GM19455 (cell line): ENCODE results near the gene TRRAP.
"Not testable (repeated sequence)": the region's sequence is repeated elsewhere in the genome, so short reads cannot be mapped to it uniquely, and the experiment has no call there.

Source experiments
- ATAC-seq: cut with Tn5 transposase; IDR thresholded peaks from one replicate; pipeline ENCODE4 v1.9.1; 2021; ENCODE audit not compliant: unreplicated experiment

The TRRAP gene

DNA sequence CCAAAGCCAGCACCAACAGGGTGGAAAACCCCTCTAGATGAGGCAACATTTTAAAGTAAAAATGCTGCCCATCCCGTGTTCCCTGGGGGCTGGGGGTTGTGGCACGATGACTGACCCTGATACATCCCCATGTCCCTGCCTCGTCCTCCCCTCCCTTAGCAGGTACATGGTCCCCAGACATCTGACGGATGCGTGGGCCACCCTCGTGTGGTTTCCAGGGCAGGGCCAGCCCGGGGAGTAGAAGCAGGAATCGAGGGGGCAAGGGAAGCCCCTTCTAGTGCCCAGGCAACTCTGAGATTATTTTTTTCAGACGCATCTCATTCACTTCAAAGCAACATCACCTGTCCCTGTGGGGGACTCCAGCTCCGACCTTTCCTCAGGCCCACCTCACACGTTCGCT, 12.0 kb upstream of the TRRAP start:
- no peak for ATAC-seq

DNA sequence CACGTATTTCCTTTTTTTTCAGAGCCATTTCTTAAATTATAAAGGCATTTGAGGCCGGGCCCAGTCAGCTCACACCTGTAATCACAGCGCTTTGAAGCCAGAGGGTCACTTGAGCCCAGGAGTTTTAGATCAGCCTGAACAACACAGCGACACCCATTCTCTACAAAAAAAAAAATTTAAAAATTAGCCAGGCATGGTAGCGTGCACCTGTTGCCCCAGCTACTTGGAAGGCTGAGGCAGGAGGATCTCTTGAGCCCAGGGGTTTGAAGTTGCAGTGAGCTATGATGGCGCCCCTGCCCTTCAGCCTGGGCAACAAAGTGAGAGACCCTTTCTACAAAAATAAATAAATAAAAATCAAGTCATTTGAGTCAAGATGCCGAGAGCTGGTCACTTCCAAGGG, 11.6 kb upstream of the TRRAP start:
- no peak for ATAC-seq

DNA sequence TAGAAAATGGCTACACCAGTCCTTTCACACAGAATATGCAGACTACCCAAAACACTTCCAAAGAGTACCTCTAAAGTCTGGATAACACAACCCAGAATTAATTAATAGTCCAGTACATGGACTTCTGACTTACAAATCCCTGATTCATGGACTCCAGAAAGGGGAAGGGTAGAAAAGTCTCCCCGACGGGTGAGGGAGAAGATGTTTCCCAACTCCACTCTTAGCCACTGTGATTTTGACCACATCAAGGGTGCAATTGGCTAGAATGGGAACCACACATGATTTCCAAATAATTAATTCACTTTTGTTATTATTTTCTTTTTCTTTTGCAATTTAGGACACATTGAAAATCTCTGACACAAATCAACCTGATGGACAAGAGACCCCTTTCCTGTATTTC, 9.9 kb upstream of the TRRAP start:
- no peak for ATAC-seq

DNA sequence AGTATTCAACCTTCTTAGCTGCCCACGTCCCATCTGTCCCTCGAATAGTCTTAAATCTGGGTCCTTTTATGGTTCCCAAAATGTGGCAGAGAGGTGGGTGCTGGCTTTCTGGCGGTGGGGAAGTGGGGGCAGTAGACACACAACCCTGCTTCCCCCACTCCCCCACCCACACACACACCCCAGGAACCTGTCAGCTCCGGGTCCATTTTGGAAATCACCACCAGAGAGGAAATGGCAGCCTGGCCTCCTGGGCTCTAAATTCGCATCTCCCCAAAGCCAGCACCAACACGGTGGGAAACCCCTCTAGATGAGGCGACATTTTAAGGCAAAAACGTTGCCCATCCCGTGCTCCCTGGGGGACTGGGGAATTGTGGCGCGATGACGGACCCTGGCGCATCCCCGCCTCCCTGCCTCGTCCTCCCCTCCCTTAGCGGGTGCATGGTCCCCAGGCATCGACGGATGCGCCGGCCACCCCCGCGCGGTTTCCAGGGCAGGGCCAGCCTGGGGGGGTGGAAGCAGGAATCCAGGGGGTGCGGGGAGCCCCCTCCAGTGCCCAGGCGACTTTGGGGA, 9.2 kb upstream of the TRRAP start:
- ATAC-seq = no peak

DNA sequence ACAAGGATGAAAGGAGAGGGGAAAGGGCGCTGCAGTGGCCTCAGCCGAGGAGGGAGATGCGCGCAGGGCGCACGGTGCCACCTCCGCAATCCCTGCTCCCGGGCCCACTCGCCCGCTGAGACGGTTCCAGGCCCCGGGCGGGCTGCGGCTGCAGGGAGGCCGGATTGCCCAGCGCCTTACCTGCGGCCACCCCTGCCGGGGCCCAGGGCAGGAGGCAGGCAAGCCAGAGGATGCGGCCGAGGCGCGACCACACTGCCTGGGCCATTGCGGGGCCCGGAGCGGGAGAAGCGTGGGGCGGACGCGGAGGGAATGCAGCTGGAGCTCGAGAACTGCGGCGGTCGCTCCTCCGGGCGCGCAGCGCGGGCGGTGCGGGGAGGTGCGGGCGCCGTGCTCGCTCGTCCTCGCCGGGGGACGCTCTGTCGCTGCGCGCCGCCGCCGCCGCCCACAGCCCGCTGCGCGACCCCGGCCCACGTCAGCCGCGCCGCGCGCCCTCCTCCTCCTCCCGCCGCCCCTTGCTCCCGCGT, 8.7 kb upstream of the TRRAP start, which contains the start of gene TMEM130:
Gene TMEM130 (minus strand): TSS at position 418 of the 524 bp plus-strand sequence. CDS start 153 bp downstream, at position 265.
- no peak for ATAC-seq

DNA sequence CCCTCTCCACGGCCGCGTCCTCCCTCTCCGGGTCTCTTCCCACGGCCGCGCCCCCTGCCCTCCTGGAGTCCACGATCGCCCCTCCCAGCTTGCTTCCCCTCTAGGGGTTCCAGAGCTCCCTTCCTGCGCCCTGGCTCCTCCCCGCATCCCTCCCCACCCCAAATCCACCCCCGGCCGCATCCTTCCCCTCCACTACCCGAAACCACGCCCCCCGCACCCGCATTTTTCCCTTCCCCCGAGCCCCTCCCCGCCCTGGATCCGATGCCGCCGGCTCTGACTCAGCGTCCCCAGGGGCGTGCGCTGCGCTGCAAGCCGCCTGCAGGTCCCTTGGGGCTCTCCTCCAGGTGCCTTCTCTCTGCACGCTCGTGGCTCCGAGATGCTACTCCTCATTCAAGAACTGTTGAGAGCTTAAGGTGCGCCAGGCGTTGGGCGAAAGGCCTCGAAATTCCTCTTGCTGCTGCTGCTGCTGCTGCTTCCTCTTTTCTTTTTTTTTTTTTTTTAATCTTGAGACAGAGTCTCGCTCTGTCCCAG, 8.1 kb upstream of the TRRAP start:
- ATAC-seq = no peak

DNA sequence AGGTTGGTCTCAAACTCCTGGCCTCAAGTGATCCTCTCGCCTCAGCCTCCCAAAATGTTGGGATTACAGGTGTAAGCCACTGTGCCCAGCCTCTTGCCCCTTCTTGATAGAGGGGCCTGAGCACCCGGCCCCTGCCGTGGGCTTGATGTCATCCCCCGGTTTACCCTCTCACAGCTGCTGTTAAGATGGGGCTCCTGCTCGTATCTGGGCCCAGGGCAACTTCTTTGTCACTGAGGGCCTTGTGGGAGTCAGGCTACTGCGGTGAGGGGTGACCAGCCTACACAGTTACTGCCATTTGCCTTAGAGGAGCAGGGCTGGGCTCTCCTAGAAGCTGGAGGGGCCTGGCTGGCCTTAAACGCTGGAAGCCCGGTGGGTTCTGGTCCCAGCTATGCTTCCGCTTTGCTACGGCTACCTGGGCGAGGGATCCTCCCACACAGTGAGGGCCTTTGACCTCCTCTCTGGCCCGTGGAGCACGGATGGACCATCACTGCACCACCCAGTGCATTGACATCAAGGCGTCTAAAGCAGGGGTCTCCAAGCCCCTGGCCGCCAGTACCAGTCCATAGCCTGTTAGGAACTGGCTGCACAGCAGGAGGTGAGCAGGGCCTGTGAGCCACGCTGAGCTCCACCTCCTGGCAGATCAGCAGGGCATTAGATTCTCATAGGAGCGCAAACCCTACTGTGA, 7.4 kb upstream of the TRRAP start:
- ATAC-seq = no peak

DNA sequence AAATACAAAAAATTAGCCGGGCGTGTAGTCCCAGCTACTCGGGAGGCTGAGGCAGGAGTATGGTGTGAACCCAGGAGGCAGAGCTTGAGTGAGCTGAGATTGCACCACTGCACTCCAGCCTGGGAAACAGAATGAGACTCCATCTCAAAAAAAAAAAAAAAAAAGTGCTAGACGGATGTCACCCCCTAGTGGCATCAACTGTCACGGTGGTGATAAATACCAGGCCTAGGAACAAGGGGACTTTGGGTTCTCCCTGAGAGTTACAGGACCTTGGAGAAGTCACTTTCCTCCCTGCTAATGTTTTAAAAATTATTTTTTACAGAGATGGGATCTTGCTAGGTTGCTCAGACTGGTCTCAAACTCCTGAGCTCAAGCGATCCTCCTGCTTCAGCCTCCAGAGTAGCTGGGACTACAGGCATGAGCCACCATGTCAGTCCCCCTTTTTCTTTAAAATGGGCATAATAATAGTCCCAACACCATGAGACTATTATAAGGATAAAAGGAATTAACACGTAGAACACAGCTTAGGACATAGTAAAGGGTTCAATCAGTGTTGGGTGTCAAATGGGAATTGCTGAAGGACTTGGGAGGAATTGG, 5.9 kb upstream of the TRRAP start:
- no peak for ATAC-seq

DNA sequence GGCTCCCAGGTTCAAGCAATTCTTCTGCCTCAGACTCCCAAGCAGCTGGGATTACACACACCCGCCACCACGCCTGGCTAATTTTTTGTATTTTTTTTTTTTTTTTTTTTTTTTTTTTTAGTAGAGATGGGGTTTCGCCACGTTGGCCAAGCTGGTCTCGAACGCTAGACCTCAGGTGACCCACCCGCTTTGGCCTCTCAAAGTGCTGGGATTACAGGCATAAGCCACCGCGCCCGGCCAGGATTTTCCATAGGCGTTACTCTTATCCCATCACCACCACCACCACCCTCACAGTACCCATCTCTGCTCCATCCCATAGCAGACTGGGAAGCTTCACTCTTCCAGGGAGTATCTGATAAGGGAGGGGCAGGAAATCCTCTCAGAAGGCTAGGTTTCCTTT, 4.7 kb upstream of the TRRAP start:
- not testable (repeated sequence) for ATAC-seq

DNA sequence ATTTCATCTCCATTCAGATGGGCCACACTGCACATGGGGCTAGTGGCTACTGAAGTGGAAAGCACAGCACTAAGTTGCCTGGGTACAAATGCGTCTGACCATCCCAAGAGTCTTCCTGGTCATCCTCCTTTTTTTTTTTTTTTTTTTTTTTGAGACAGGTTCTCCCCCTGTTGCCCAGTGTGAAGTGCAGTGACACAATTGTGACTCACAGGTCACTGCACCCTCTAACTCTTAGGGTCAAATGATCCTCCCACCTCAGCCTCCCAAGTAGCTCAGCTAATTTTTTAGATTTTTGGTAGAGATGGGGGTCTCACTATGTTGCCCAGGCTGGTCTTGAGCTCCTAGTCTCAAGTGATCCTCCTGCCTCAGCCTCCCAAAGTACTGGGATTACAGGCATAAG, 3.4 kb upstream of the TRRAP start:
- no peak for ATAC-seq

DNA sequence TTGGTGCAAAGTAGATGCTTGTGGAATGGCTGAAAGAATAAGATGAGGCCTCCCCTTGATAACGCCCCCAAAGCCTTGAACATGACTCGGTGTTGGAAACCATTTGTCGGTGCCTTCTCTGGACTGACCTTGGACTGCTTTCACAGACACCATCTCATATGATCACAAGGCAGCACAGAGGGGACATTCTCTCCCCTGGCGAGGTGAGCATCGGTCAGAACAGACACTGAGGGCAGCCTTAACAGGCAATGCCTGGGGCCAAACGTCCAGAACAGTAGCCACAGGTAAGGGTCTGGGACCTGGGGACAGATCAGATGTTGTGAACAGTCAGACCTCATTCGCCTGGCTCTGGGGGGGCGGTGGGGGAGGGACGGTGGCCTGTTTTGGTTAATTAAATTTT, 2.8 kb upstream of the TRRAP start:
- ATAC-seq = no peak

DNA sequence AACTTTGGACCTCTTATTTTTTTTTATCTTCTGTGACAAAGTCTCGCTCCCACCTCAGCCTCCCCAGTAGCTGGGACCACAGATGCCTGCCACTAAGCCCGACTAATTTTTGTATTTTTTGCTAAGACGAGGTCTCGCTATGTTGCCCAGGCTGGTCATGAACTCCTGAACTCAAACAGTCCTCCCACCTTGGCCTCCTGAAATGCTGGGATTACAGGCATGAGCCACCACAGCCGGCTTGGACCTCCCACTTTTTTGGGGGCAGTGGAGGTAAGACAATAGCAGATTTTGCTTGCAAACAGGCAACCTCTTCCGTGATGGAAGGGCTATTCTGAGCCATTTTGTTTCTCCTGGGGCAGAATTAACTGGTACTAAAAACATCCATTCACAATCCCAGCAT, 1.2 kb upstream of the TRRAP start:
- no peak for ATAC-seq

DNA sequence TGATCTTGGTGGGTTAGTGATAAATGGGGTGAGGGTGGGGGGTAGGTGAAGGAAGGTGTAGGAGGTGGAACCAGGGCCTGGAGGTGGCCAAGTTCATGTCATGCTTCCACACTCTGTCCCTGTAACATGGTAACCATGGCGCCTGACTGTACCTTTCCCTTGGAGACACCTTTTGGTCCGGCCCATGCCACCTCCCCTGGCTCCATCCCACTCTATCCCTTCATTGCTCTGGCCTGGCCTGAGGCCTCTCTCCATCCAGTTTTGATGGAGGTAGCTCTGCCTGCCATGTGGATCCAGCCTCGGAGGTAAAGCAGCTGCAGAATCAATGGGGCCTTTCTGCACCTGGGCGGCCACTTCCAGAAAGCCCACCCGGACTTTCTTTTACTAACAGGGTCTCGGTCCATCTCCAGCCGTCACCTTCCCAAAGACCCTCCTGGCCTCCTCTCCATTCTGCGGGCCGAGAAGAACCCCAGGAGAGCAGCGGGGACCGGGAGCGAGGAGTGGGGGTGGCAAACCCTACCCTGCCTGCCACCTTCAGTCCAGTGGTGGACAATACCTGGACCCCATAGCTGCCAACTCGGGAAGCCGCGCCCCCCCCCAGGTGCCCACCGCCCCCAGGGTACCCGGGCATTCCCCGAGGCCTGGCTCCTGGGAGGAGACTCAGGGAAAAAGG, 504 bp upstream of the TRRAP start:
- no peak for ATAC-seq

DNA sequence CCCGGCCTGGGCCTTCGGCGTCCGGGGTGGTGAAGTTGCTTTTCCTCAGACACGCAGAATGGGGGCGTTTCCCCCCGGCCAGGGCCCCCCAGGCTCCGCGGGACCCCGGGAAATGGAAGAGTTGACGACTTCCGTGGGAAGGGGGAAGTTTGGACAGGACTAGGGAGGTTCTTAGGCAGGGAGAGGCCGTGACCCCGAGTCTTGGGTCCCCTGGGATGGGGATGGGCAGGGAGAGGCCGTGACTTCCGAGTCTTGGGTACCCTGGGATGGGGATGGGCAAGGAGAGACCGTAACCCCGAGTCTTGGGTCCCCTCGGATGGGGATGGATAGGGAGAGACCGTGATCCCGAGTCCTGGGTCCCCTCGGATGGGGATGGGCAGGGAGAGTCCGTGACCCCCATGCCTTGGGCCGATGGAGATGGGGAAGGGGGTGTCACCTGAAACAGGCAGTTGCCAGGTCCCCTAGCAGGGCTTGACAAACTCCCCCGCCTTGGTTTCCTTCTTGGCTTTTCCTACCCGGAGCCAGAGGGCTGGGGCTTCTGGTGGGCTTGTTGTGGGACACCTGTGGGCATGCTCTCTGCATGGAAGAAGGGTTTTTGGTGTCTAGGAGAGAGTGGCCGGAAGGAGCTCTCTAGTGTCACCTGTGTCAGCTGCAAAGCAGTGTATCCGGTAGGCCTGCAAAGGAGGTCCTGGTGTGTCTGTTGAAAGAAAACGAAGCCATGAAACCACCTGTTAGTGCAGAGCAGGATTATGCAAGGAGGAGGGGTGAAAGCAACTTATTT, 1.1 kb downstream of the TRRAP start:
- ATAC-seq = peak; percentile 74

DNA sequence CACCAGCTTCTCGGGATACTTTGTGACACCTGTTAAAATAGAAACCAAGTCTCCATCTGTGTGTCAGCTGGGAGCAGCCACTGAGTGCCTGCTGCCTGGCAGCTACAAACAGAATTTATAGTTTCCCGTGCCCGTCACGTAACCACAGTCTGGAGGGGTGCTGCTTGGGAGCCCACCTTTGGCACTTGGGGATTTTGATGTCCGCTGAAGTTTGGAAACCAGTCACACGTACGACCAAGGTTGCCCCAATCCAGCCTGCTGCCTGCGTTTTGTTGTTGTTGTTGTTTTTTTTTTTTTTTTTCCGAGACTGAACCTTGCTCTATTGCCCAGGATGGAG, 1.6 kb downstream of the TRRAP start:
- no peak for ATAC-seq

DNA sequence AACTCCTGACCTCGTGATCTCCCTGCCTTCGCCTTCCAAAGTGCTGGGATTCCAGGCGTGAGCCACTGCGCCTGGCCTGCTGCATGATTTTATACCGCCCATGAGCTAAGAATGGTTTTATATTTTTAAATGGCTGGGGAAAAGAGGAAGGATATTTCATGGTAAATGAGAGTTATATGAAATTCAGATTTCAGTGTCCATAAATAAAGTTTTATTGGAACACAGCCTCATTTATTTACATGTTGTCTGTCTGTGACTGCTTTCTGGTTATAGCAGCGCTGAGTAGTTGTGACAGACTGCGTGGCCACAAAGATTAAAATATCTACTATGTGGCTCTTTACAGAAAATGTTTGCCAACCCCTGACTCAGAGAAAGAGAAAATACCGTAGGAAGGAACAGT, 2.2 kb downstream of the TRRAP start:
- ATAC-seq = no peak

DNA sequence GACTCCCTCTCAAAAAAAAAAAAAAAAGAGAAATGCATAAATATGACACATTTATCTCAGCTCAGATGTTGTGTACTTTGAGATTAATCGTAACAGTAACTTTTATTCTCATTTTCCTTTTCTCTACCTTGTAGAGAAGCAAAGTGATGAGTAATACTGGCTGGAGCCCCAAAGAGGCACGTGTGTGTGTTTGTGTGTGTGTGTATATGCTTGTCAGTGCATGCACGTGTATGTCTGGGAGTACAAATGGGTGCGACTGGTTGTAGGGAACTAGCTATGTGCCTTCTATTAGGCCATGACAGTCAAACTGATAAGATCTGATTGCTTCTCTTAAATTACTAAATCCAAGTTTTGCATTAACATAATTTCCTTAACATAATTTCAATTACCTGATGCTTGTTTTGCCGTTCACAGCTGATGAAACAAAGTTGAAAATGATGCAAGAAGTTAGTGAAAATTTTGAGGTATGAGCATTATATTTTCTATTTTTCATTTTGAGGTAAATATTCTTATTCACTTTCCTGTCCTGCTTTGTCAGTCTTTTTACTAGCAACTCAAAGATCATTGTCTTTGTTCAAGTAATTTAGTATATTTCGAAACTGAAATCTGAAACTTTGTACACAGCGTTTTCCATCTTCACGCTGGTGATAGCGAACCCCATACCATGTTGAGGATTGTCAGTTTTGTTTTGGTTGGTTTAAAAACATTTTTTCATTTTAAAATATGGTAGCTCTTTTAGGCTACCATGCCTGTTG, 3.4 kb downstream of the TRRAP start:
- no peak for ATAC-seq

DNA sequence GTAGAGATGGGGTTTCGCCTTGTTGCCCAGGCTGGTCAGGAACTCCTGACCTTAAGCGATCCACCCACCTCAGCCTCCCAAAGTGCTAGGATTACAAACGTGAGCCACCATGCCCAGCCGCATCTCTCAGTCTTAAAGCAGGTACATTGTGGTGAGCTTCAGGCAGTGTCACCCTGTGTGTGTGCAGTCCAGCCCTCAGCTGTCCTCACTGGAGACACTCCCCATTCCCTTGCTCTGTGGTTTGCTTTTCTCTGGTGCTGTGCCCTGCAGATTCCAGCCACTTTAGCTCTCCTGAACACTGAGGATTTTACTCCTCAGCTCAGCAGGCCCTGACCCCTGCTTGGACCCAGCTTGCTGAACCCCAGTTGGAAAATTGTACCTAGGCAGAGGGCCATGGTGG, 6.1 kb downstream of the TRRAP start:
- ATAC-seq = no peak

DNA sequence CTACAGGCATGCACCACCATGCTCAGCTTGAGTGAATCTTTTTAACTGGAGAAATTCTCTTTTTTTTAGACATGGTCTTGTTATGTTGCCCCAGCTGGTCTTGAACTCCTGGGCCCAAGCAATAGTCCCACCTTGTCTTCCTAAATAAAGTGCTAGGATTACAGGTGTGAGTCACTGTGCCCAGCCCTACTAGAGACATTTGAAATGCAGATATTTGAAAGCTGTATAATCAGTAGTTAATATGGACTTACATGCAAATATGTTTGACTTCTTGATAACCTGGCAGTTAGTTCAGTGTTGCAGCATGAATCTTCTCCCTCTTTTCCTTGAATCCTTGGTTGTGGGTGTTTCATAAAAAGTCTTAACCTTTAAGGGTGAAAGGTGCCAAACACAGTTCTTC, 8.7 kb downstream of the TRRAP start:
- ATAC-seq = no peak

DNA sequence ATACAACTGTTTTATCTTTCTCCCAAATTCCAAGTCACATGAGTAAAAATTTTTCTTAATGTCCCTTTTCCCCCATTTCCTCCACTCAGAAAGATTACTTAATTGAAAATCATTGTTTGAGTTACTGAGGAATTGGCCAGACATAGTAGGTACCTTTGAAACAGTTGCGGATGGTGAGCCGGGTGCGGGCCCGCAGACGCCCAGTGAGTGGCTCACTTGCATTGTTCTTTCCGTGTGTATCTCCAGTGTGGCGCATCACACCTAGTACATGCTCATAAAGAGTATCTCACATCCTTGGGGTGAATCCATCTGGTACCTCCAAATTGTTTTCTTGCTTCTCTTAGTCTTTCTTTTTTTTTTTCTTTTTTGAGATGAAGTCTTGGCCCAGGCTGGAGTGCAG, 14.3 kb downstream of the TRRAP start:
- no peak for ATAC-seq
